Measurements from ENCODE around the gene AMD1. TPM values are rescaled to one million over a fixed set of nuclear protein-coding genes. Genes with fewer than 3 reads are reported as not detected.

Gene AMD1
- total and polyA plus RNA-seq, 10 of the 15 experiments (the other 5 are each of a cell fraction or from before 2014, with no cell fraction given), result 58.2 to 116 (median 79.3) TPM

DNA sequence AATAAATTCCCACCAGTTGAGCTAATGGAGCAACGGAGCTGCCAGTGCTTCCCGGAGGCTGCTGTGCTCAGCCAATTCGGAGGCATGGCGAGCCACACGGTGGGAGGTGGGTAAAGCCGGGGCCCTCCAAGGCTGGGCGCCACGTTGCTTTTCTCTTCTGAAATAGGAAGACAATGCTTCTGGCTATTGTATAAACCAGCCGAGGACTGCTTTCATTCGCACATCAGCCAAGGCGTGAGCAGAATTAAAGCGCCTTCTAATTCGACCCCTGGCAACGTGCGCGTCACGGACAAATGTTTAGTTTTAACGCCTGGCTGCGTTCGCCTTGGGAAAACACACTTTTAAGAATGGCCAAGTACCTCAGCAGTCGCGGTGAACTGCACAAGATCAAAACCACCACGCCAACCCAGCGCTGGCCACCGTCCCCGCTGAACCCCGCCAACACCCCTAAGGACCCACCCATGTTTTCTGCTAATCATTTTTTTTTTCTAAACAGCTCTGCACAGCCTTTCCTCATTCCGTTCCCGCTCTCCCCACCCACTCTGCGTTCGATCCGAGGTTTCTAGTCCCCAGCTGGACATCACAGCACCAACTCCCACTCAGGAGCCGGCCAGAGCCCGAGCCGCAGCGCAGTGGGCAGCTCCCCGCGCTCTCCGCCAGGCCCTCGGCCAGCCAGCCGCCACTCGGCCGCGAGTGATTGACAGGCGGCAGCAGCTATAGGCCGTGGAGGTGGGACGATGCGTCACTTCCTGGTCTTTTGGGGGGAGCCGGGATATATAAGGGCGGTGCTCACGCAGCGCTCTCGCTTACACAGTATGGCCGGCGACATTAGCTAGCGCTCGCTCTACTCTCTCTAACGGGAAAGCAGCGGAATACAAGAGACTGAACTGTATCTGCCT, at the start of gene AMD1 (continued):
- no peak for TF ChIP-seq STAT3 (IDR thresholded peaks at IDR 0.05; ENCODE audit: low read depth, low read length)
- TF ChIP-seq, protein P1, sequence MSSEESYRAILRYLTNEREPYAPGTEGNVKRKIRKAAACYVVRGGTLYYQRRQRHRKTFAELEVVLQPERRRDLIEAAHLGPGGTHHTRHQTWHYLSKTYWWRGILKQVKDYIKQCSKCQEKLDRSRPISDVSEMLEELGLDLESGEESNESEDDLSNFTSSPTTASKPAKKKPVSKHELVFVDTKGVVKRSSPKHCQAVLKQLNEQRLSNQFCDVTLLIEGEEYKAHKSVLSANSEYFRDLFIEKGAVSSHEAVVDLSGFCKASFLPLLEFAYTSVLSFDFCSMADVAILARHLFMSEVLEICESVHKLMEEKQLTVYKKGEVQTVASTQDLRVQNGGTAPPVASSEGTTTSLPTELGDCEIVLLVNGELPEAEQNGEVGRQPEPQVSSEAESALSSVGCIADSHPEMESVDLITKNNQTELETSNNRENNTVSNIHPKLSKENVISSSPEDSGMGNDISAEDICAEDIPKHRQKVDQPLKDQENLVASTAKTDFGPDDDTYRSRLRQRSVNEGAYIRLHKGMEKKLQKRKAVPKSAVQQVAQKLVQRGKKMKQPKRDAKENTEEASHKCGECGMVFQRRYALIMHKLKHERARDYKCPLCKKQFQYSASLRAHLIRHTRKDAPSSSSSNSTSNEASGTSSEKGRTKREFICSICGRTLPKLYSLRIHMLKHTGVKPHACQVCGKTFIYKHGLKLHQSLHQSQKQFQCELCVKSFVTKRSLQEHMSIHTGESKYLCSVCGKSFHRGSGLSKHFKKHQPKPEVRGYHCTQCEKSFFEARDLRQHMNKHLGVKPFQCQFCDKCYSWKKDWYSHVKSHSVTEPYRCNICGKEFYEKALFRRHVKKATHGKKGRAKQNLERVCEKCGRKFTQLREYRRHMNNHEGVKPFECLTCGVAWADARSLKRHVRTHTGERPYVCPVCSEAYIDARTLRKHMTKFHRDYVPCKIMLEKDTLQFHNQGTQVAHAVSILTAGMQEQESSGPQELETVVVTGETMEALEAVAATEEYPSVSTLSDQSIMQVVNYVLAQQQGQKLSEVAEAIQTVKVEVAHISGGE (CRISPR knock-in tag; IDR thresholded peaks at IDR 0.05), result no peak
- no peak for TF ChIP-seq NR2F1 (conservative IDR thresholded peaks at IDR 0.05)
- TF ChIP-seq NR2C2 (IDR thresholded peaks at IDR 0.05; ENCODE audit: borderline replicate concordance, control insufficient read depth, insufficient read length, low read depth), result no peak
- peak in 1 of 2 experiments; percentile 39; a peak in 1 of 4 replicates for TF ChIP-seq BHLHE40 (IDR thresholded peaks at IDR 0.05; ENCODE audit: borderline replicate concordance in 1 of 2, low read depth in 2 of 2, low read length in 1 of 2)
- no peak for TF ChIP-seq SMARCA5 (IDR thresholded peaks at IDR 0.05)
- TF ChIP-seq SMC3 (IDR thresholded peaks at IDR 0.05; ENCODE audit: borderline replicate concordance, low read length), result no peak
- TF ChIP-seq SUZ12 (IDR thresholded peaks at IDR 0.05; ENCODE audit: unreplicated experiment), result no peak
- peak; percentile 97 for TF ChIP-seq CREM (IDR thresholded peaks at IDR 0.05; ENCODE audit: low read depth)
- TF ChIP-seq PAX5 (IDR thresholded peaks at IDR 0.05; ENCODE audit: borderline replicate concordance, low read depth, low read length), result peak; percentile 93
- TF ChIP-seq IKZF1 (conservative IDR thresholded peaks at IDR 0.05), result peak; percentile 38
- TF ChIP-seq, protein P2, sequence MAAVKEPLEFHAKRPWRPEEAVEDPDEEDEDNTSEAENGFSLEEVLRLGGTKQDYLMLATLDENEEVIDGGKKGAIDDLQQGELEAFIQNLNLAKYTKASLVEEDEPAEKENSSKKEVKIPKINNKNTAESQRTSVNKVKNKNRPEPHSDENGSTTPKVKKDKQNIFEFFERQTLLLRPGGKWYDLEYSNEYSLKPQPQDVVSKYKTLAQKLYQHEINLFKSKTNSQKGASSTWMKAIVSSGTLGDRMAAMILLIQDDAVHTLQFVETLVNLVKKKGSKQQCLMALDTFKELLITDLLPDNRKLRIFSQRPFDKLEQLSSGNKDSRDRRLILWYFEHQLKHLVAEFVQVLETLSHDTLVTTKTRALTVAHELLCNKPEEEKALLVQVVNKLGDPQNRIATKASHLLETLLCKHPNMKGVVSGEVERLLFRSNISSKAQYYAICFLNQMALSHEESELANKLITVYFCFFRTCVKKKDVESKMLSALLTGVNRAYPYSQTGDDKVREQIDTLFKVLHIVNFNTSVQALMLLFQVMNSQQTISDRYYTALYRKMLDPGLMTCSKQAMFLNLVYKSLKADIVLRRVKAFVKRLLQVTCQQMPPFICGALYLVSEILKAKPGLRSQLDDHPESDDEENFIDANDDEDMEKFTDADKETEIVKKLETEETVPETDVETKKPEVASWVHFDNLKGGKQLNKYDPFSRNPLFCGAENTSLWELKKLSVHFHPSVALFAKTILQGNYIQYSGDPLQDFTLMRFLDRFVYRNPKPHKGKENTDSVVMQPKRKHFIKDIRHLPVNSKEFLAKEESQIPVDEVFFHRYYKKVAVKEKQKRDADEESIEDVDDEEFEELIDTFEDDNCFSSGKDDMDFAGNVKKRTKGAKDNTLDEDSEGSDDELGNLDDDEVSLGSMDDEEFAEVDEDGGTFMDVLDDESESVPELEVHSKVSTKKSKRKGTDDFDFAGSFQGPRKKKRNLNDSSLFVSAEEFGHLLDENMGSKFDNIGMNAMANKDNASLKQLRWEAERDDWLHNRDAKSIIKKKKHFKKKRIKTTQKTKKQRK (IDR thresholded peaks at IDR 0.05; ENCODE audit: low read depth, low read length), result no peak
- peak; percentile 64 for TF ChIP-seq MXI1 (IDR thresholded peaks at IDR 0.05; ENCODE audit: low read depth, low read length)
- 0 out of 3 replicates have a peak, but pooled peaks of 1 of the 2 experiments have one; percentile 55 for TF ChIP-seq EGR1 (IDR thresholded peaks at IDR 0.05; ENCODE audit: borderline replicate concordance in 1 of 2, low read depth in 2 of 2, low read length in 2 of 2)
- TF ChIP-seq PML (IDR thresholded peaks at IDR 0.05; ENCODE audit: low read length), result peak; percentile 99
- 0 out of 2 replicates have a peak, but pooled peaks have one; percentile 6 for TF ChIP-seq ZNF384 (IDR thresholded peaks at IDR 0.05; ENCODE audit: borderline replicate concordance, low read depth, low read length)
- 0 out of 2 replicates have a peak, but pooled peaks have one; percentile 27 for TF ChIP-seq MYB (IDR thresholded peaks at IDR 0.05; ENCODE audit: borderline replicate concordance, low read depth, low read length)
- peak; percentile 86; the same call in 1 of the 2 replicates for TF ChIP-seq CBX5 (IDR thresholded peaks at IDR 0.05; ENCODE audit: low read depth)
- peak; percentile 49 for TF ChIP-seq BCL3 (IDR thresholded peaks at IDR 0.05; ENCODE audit: borderline replicate concordance, insufficient read depth, low read depth, low read length, poor library complexity, severe bottlenecking)
- peak; percentile 52 for TF ChIP-seq RELA (IDR thresholded peaks at IDR 0.05; ENCODE audit: borderline replicate concordance, partially characterized antibody)
- peak; percentile 100 for TF ChIP-seq POLR2AphosphoS5 (IDR thresholded peaks at IDR 0.05; ENCODE audit: low read length)

All from GM12878 (cell line).